Brain microvascular endothelial cell (primary cell): ENCODE data around the gene RPL18.

Source experiments
- DNase-seq: peaks from one replicate; pipeline ENCODE4 v3.0.0-alpha.2; 2020
- H3K27ac ChIP-seq: fragments of 250-450 bp; sonication (Bioruptor Pico); 2 replicates; pipeline ENCODE4 v1.5.1; 2020; ENCODE audit warnings: mild to moderate bottlenecking, moderate library complexity
- H3K27me3 ChIP-seq: fragments of 250-450 bp; sonication (Bioruptor Pico); replicated peaks from 2 replicates; pipeline ENCODE4 v1.5.1; 2020; ENCODE audit warnings: mild to moderate bottlenecking
- H3K36me3 ChIP-seq: fragments of 250-450 bp; sonication (Bioruptor Pico); replicated peaks from 2 replicates; pipeline ENCODE4 v1.5.1; 2020; ENCODE audit warnings: mild to moderate bottlenecking
- H3K4me3 ChIP-seq: 2 replicates; pipeline ENCODE4 v1.5.1; 2011; ENCODE audit warnings: low read depth, mild to moderate bottlenecking, control low read depth, low read length, moderate library complexity
- in situ Hi-C: cut with HindIII; loops from 2 replicates; pipeline ENCODE4 v1.10.0; 2017; ENCODE audit warnings: low sequenced_read_pairs, low pct_ligation_motif_present
- TF ChIP-seq, protein P1 (sequence below): IDR thresholded peaks from 2 replicates; pipeline ENCODE4 v1.5.1; 2011; ENCODE audit warnings: low read depth, mild to moderate bottlenecking, moderate library complexity, low read length, control low read depth, inconsistent platforms; ENCODE audit errors: missing control alignments

RPL18 gene

DNA sequence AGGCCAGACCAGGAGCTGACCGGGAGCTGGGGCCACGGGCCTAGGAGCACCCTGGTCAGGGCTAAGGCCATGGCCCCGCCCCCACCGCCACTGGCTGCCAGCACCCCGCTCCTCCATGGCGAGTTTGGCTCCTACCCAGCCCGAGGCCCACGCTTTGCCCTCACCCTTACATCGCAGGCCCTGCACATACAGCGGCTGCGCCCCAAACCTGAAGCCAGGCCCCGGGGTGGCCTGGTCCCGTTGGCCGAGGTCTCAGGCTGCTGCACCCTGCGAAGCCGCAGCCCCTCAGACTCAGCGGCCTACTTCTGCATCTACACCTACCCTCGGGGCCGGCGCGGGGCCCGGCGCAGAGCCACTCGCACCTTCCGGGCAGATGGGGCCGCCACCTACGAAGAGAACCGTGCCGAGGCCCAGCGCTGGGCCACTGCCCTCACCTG, 6.9 kb upstream of the RPL18 start:
- TF ChIP-seq, protein P1, sequence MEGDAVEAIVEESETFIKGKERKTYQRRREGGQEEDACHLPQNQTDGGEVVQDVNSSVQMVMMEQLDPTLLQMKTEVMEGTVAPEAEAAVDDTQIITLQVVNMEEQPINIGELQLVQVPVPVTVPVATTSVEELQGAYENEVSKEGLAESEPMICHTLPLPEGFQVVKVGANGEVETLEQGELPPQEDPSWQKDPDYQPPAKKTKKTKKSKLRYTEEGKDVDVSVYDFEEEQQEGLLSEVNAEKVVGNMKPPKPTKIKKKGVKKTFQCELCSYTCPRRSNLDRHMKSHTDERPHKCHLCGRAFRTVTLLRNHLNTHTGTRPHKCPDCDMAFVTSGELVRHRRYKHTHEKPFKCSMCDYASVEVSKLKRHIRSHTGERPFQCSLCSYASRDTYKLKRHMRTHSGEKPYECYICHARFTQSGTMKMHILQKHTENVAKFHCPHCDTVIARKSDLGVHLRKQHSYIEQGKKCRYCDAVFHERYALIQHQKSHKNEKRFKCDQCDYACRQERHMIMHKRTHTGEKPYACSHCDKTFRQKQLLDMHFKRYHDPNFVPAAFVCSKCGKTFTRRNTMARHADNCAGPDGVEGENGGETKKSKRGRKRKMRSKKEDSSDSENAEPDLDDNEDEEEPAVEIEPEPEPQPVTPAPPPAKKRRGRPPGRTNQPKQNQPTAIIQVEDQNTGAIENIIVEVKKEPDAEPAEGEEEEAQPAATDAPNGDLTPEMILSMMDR, result no peak
- in situ Hi-C loops, result no loop called here
- no peak overlapping the region for H3K27ac ChIP-seq
- no peak overlapping the region for H3K4me3 ChIP-seq
- H3K36me3 ChIP-seq, result no peaks in the 10 kb centered on the region
- no peak for DNase-seq
- H3K27me3 ChIP-seq, result no peaks in the 10 kb centered on the region

DNA sequence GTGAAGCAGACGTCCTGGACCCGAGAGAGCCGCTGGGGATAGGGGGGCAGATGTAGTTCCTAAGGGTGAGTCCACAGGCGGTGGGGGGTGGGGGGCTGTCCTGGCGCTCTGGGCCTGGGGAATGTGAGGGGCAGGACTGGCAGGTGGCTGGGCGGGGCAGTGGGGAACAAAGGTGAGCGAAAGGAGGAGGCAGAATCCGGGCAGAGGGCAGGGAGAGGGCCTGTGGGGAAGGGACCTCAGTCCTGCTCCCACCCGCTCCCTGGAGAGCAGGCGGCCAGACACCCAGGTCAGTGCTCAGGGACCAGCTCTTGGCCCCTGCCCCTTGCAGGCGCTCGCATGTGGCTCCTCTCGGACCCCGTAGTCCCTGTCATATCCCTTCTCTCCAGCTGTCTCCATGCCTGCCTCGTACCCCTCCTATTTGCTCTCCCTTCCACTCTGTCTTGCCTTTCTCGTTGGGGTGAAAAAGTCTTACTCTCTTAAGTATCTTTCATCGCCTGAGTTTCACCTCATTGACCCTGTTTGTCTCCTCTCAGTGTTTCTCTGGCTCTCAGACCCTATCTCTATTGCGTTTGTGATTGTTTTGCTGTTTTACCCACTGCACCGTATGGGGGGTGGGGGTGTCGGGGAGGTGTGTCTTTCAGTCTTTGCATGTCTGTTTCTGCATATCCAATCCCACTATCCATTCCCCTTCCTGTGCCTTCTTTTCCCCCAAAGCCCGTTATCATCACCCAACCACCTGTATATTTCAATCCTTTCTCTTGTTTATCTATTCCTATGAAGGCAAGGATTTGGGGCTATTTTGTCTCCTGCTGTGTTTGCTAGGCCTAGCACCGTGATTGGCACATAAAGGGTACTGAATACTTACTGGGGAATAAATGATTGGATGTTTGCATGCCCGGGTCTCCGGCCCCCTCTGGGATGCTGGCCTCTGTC, 6.1 kb upstream of the RPL18 start:
- DNase-seq, result no peak
- TF ChIP-seq, protein P1, result no peak
- in situ Hi-C loops, result no loop called here
- H3K27me3 ChIP-seq, result no peaks in the 10 kb centered on the region
- no peaks in the 10 kb centered on the region for H3K36me3 ChIP-seq
- H3K4me3 ChIP-seq, result peak overlapping the region; percentile 63
- no peak overlapping the region for H3K27ac ChIP-seq

DNA sequence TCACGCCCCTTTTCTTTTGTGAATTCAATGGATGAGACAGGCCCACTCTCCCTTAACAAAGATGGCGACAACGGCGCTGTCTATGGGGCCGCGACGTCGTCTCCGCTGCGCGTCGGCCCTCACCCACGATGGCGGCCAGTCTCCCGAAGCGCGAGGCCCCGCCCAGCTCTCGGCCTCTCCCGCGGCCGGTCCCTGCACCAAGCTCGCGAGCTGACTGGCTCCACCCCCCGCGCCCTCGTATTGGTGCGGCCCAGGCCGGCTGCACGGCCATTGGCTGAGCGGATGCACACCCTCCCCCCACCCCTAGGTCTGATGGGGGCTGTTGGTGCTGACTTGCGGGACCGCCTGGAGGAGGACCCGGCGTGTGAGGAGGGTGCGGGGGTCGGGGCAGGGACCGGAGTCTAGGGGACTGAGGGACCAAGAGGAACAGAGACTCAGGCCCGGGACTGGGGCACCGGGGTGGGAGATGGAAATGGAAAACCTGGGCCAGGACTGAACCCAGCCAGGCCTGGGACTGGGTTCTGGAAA, 5.2 kb upstream of the RPL18 start:
- Histone ChIP-seq H3K36me3 (no peaks in the 10 kb centered on the region), H3K27me3 (no peaks in the 10 kb centered on the region), H3K27ac (peak overlapping the region; percentile 56), H3K4me3 (peak overlapping the region; percentile 63)
- in situ Hi-C loops, result no loop called here
- DNase-seq, result peak; percentile 97
- TF ChIP-seq, protein P1, result no peak

DNA sequence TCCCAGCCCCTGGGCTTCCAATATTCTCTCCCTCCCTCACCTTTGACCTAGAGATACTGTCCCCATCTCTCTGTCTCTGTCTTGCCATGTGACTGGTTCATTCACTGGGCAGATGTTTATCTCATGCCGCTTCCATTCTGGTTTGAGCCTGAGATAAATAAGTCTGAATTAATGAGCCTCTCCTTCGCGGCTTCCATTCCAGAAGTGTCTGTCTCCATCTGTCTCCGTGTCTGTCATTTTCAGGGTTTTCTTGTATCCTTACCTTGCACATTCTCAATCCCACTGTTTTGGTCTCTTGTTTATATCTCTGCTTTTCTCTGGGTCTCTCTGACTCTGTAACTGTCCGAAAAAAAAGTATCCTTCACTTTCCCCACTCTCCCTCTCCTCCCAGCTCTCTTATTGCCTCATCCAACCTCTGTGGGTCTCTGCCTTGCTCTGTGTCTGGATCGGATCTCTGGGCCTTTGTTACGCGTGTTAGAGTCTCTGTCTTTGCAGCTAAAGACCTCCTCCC, 4.6 kb upstream of the RPL18 start:
- no peaks in the 10 kb centered on the region for H3K27me3 ChIP-seq
- in situ Hi-C loops, result no loop called here
- peak overlapping the region; percentile 56 for H3K27ac ChIP-seq
- peak overlapping the region; percentile 43 for H3K4me3 ChIP-seq
- no peaks in the 10 kb centered on the region for H3K36me3 ChIP-seq
- TF ChIP-seq, protein P1, result no peak
- DNase-seq, result no peak

DNA sequence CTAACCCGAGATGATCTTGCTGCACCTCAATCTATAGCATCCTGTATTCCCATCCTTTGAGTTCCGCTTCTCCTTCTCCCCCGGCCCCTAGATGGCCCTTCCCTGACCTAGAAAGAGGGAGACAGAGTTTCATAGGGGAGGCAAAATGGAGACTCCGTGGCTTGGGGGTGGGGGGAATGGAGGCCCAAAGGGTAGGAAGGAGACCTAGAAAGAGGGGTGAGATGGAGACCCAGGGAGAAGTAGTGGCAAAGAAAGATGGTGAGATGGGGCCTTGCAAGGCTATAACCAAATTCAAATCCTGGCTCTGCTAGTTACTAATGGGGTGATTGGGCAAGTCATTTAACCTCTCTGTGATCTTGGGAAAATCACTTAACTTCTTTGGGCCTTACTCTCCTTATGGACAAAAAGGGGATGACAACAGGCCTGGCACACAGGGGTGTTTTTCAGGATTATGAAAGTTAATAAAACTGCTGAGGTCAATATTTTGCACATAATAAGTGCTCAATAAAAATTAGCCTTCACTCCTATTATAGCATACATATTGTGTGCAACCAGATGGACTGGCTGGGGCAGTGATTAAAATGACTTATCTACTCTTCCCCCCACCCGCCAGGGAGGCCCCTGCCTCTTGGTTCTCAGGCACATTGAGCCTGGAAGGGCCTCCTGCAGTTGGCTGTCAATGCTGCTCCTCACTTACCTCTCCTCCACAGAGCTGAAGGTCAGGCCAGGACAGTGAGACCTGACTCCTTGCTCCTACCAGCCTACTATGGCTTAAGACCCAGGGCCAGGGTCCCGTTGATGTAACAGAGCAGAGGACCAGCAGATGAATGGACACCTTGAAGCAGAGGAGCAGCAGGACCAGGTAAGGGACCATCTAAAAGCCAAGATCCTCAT, 961 bp upstream of the RPL18 start:
- peak overlapping the region; percentile 72 for H3K27ac ChIP-seq
- H3K27me3 ChIP-seq, result no peaks in the 10 kb centered on the region
- TF ChIP-seq, protein P1, result peak; percentile 11
- DNase-seq, result no peak
- H3K36me3 ChIP-seq, result peaks cover 28% of the 10 kb centered on the region
- in situ Hi-C loops, result no loop called here
- H3K4me3 ChIP-seq, result peak overlapping the region; percentile 98
